NCI-H1092 (cell line): ENCODE data around the gene HPCAL1.
"Not testable (repeated sequence)": the region's sequence is repeated elsewhere in the genome, so short reads cannot be mapped to it uniquely, and the experiment has no call there.

Experiments used
- DNase-seq: peaks from one replicate; lab custom pipeline; 2025; lab: John Stamatoyannopoulos, UW

The HPCAL1 gene

DNA sequence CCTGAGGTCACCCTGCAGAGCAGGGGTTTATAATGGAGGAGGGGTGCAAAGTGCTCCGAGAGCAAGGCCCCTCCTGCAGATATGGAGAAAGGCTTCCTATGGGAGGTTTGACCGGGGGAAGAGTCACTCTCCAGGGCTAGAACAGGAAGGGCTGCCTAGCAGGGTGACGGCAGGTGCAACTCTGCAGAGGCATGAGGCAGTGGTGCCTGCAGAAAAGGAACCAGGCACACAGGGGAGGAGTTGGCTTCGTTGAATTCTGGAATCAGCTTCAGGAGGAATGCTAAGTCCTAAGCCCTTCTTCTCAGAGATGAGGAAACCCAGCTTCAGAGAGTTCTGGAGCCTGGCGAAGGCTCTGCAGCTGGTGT is 17.5 kb upstream of the HPCAL1 start:
- no peak for DNase-seq

DNA sequence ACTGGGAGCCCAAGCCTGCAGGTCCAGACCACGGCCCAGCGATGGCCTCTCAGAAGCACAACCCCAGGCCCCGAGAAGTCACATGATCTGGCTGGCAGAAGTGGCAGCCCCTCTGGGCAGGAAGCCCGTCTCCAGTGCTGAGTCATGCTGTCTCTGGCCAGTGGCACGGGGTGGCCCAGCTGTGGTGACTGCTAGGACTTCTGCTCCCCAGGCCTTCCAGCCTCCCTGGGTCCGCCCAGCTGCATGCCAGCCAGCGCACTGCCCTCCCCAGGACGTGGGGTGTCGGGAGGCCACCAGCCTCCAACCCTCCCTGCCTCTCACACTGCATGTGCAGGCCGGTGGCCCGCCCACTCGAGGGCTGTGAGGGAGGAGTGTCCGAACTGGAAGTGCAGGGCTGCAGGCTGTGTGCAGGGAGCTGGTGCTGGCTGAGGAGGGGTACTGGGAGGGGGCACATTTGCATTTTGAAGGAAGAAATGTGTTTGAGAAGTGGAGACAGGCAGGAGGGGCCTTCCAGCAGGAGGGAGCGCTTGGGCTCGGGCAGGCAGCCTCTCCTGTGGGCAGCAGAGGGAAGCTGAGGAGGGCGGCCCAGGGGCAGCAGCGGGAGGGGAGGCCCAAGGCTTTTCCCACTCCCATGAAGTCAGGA is 17.0 kb upstream of the HPCAL1 start:
- no peak for DNase-seq

DNA sequence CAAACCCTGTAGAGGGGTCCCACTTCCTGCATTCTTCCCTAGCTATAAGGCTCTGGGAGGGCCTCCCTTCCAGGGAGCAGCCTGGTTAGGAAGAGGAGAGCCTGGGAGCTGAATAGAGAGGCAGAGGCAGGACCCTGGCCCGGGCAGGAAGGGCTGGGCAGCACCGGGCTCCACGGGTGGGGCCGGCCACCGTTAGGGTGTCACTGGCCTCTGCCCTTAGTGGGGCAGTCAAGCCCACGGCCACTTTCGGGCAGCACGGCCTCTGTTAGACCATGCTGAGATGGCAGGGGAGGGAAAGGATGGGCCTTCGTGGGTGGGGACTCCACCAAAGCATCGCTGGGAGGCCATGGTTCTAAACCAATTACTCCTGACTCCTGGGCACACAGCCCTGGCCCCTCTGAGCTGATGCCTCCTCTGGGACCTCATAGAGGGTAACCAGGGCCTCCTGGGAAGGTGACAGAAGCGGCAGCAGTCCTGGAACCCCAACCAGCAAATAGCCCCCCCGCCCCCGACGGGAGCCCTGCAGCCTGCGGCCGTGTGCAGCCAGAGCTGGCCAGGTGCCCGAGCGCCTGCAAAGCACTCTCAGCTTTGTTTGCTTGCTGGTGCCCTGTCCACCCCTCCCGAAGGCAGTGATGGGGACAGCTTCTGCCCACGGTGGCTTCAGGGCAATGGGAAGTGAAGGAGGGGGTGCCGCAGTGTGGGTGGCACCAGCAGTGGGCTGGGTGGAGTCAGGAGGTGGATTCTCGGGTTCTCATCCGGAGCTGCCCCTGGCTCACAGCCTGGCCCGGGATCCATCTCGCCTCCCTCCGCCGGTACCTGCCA is 16.3 kb upstream of the HPCAL1 start:
- peak; percentile 30 for DNase-seq

DNA sequence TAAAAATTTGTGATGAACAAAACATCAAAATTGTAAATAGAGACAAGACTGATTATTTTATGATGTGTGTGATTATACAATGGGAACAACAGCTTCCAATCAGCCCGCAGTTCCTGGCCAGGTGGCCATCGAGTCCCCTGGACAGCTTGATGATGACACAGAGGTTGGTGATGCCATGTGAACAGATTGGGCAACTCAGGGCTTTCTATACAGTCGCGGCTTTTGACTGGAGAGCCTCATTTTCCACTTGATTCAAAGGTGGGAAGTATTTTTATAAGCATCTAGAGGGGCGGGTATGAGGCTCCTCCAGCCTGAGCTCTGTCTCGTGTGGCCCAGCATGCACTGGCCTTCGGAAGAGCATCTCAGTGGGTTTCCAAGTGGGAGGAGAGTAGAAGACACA is 14.9 kb upstream of the HPCAL1 start:
- no peak for DNase-seq

DNA sequence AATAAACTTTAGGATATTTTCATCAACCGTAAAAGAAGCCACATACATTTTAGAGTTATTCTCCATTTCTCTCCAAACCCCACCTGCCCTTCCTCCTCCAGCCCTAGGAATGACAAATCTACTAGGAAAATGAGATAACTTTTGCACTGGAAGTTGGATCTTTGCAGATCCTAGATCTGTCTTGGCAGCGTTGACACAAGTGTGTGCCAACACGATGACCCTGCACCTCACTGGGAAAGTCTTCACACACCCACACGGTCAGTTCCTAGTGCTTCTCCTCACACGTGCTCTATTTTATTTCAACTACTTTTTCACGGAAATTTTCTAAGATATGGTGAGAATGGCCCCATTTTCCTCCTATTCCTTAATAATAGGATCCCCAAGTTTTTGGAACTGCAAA is 14.1 kb upstream of the HPCAL1 start:
- no peak for DNase-seq

DNA sequence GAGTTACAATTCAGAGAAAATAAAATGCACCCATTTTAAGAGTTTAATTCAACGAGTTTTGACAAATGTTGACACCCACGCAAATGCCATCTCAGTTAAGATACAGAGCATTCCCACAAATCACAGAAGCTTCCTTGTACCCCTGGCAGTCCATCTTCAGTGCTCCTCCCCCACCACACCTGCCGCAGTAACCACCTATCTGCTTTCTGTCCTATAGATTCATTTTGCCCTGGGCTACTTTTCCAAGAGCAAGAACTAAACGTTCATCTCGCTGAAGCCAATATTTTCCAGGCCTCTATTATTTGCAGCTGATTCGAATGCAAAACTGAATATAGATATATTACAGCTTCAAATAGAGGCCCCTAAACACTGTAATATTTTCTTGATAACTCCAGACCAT is 13.4 kb upstream of the HPCAL1 start:
- no peak for DNase-seq

DNA sequence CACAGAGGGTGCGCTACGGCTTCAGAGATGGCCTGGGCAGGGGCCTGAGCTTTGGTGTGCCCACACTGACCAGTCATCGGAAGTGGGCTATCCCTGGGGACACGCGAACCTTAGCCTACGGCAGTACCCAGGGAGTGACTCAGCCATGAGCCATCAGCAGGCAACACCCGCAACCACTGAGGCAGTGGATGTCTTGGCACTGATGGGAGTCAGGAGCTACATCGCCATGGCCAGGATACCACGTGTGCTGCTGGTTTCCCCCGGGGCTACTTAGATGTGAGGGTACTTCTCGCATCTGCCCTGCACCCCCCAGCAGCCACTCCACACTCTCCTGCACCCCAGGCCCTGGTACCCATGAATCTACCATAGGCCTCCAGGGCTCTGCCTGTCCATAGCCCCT is 12.8 kb upstream of the HPCAL1 start:
- DNase-seq: no peak

DNA sequence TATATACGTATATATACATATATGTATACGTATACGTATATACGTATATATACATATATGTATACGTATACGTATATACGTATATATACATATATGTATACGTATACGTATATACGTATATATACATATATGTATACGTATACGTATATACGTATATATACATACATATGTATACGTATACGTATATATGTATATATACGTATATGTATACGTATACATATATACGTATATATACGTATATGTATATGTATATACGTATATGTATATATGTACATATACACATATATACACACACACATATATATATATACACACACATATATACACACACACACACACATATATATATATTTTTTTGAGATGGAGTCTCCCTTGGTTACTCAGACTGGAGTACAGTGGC is 11.3 kb upstream of the HPCAL1 start:
- not testable (repeated sequence) for DNase-seq

DNA sequence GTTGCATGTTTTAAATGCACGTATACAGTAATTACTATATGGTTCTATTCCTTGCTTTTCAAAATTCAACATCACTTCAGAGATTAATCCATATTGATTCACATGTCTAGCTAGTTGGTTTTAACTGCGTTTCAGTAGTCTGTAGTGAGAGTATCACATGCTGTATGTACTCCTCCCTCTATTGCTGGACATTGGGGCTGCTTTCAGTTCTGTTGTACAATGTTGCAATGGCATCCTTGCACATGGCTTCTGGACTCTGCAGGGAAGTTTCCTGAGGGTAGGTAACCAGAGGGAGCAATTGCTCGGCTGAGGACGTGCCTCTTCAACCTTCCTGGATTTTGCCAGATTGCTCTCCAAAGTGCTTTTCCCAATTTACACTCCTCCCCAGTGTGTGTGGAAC is 10.7 kb upstream of the HPCAL1 start:
- DNase-seq: no peak

DNA sequence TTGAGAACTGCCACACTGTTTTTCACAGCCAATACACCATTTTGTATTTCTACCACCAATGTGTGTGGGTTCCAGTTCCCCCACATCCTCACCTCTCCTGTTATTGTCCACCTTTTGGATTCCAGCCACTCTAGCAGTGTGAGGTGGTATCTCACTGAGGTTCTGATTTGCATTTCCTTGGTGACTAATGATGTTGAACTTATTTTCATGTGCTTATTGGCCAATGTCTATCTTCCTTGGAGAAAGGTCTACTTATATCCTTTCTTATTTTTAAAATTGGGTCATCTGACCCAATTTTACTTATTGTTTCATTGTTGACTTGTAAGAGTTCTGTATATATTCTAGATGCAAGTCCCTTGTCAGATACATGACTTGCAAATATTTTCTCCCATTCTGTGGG is 9.1 kb upstream of the HPCAL1 start:
- no peak for DNase-seq

DNA sequence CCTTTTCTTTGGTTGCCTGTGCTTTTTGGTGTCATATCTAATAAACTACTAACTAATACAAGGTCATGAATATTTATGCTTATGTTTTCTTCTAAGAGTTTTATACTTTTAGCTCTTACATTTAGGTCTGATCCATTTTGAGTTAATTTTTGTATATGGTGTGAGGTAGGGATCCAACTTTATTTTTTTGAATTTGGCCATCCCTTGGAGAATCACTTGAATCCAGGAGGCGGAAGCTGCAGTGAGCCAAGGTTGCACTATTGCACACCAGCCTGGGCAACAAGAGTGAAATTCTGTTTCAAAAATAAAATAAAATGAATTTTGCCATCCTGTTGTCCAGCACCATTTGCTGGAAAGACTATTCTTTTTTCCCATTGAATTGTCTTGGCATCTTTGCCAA is 8.6 kb upstream of the HPCAL1 start:
- no peak for DNase-seq

DNA sequence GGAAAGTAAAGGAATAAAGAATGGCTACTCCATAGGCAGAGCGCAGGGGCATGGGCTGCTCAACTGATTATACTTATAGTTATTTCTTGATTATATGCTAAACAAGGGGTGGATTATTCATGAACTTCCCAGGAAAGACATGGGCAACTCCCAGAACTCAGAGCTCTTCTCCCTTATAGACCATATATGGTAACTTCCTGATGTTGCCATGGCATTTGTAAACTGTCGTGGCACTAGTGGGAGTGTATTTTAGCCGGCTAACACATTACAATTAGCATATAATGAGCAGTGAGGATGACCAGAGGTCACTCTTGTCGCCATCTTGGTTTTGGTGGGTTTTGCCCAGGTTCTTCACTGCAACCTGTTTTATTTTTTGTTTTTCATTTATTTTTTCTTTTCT is 7.1 kb upstream of the HPCAL1 start:
- not testable (repeated sequence) for DNase-seq

DNA sequence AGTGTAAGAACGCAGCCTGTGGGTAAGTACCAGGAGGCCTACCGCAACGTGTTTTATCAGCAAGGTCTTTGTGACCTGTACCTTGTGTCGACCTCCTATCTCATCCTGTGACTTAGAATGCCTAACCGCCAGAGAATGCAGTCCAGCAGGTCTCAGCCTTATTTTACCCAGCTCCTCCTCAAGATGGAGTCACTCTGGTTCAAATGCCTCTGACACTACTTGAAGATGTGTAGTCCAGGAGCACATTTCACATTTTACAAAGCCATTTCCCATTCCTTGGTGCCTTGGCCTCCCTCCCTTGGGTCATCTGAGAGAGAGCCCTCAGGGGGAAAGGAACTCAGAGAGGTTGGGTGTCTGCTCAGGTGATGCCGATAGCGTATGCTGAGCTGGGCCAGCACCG is 6.6 kb upstream of the HPCAL1 start:
- no peak for DNase-seq

DNA sequence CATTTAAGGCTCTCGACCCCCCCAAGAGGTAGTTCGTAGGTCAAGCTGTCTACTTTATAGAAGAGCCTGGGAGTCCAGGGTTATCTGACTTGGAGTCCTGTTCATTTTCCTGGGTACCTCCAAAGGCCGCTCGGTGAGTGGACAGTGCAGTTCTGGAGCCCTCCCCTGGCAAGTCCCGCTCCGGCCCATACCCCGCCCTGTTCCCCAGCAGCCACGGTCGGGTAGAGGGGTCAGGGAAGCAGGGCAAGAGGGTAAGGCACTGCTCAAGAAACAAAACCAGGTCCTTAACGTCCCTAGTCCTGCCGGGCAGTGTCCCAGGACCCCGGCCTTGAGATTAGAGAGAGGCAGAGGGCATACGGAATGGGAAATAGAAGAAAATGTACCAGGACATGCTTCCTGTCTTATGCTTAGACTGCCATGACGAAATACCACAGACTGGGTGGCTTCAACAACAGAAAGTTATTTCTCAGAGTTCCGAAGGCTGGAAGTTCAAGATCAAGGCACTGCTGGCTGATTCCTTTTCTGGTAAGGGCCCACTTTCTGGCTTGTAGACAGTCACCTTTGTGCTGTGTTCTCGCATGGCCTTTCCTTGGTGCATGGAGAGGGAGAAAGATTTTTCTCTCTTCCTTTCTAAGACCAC is 5.4 kb upstream of the HPCAL1 start:
- no peak for DNase-seq

DNA sequence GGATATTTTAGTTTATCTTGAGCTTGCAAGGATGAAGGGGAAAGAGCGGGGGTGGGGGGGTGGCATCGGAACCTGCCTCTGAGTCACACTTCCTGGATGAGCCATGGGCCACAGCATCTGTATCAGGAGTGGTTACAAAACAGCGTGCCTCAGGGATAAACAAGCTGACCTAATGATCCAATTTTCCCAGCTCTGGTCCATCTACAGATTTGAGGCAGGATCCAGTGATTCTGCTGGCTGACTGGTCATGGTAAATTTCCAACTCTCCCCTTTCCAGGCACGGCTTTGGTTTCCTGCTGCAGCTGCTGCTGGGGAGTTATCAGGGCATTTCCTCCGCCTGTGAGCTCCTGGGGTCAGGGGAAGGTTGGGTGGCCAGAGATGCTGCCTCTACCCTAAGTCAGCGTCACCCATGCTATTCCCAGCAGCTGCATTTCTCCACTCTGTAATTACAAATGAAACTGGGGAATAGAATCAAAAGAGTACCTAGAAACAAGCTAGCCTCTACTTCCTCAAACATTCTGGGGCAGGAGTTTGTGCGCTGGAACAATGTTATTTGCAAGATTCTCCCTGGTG is 4.7 kb upstream of the HPCAL1 start:
- no peak for DNase-seq

DNA sequence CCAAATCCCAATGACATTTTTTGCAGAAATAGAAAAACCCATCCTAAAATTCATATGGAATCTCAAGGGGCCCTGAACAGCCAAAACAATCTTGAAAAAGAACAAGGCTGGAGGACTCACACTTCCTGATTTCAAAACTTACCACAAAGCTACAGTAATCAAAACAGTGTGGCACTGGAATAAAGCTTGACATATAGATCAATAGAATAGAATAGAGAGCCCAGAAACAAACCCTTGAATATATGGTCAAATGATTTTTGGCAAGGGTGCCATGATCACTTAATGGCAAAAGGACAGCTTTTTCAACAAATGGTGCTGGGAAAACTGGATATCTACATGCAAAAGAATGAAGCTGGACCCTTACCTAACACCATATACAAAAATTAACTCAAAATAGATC is 3.9 kb upstream of the HPCAL1 start:
- DNase-seq: not testable (repeated sequence)

DNA sequence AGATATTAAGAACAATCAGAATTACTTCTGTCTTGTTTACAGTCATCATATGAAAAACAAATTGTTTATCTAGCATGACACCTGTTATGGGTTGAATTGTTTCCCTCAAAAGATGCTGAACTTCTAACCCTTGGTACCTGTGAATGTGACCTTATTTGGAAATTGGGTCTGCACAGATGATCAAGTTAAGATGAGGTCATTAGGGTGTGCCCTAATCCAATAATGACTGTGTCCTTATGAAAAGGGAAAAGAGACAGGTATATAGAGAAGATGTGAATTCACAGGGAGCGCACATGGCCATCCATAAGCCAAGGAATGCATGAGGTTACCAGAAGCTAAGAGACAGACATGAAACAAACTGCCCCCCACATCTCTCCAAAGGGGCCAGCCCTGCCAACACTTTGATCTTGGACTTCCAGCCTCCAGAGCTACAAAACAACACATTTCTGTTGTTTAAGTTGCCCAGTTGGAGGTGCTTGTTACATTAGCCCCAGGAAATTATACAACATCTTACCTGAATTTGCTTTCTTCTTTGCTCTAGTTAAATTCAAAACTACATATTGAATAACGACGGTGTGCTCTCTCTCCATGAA is 2.3 kb upstream of the HPCAL1 start:
- DNase-seq: no peak

DNA sequence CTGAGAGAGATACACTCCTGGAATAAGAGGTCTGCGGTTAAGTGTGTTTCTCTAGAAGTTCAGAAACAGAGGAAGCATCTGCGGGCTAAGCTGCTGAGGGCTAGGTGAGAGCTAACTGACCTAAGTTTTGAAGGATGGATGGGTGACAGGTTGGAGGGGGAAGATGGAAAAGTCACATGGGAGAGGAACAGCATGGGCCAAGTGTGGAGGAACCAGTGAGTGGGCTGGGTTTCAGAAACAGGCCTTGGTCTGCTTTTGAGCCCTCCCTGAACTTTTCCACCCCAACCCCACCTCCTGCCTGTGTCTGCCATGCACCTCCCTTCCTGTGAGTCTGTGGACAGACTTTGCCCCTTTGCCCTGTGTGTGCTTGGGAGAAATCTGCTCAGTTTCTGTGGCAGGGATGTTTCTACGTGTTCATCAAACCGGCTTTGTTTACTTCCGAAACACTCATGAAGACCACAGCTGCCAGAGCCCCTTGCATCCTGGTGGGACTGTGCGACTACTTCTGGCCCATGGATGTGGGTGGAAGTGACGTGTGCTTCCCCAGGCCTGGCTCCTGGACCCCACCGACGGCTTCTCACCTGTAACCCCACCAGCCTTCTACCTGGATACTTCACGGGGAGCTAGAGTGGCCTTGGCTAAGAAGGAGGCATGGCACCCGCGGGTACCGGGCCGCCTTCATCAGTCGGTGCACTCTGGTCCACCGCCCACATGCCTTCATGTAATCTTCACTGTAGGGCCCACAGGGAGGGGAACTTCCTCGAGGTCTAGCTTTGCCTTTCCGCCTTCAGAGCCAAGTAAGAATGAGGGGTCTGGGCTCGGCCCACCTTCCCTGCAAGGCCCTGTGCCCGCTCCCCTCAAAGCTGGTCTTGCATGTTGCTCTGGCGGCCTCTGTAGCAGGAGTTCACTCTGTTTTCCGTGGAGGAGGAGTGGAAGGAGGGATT is 1.4 kb upstream of the HPCAL1 start:
- no peak for DNase-seq

DNA sequence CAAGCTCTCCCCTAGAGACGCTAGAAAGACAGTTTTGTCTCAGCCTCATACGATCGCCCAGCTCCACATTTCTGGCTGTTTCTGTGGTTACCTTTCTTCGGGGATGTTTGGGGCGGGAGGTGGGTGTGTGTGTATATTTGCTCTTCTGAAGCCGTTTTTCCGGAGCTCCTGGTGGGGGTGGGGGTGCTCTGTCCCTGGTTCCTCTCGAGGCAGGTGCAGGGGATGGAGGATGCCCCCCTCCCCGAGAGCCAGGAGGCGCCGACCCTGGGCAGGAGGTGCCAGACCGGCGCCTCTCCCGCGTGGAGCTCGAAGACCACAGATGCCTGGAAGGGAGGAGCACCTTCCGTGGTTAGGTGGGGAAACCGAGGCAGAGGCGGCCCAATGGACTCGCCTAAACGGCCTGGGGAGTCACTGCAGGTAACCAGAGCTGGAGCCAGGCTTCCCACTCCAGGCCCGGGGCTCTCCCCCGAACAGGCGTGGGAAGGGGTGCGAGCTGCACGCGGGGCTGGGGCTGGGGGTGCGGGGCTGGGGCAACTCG is 694 bp upstream of the HPCAL1 start:
- DNase-seq: no peak

DNA sequence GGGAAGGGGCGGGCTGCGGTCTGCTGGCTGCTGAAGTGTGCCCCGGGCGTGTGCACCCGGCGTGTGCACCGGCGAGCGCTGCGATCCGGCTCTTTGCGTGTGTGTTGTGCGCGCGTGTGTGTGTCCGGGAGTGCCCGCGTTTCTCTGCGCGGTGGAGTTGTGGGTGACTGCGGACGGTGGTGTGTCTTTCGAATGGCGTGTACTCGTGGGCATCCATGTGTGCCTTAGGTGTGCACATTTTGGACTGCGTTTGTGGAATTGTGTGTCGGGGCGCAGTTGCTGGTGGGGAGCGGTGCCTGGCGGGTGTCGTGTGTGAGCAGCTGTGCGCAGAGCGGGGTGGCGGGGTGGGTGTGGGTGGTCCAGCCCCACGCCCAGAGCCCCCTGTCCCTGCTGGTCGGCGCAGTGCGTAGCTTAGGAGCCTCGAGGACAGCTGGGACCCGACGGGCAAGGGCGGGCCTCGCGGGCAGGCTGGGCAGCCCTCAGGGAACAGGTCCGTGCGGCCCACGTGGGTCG is 533 bp downstream of the HPCAL1 start:
- DNase-seq: no peak
